Calu3 (cell line): ENCODE results near the gene LRRC59. TPM values are rescaled to one million over a fixed set of nuclear protein-coding genes. Genes with fewer than 3 reads are reported as not detected.

Experiments
- BruUV-seq: library from RNA; stranded (reverse); fragments of 400-500 nt; replicated peaks from 2 replicates; lab custom pipeline; 2021; lab: Mats Ljungman, UMichigan
- CTCF ChIA-PET: fragments of 300-600 bp; sonication (Branson Sonifier 250); formaldehyde crosslinking; loops from one replicate; lab custom pipeline; 2022; ENCODE audit warnings: antibody characterized with exemption; lab: Charles Lee
- DNase-seq: peaks from one replicate; pipeline ENCODE4 v3.0.0; 2022
- H3K27ac Mint-ChIP-seq: one replicate; pipeline ENCODE4 v1.8.0; 2022; ENCODE audit warnings: mixed read lengths; ENCODE audit not compliant: unreplicated experiment
- H3K27me3 Mint-ChIP-seq: one replicate; pipeline ENCODE4 v1.8.0; 2022; ENCODE audit warnings: mixed read lengths; ENCODE audit not compliant: unreplicated experiment
- H3K36me3 Mint-ChIP-seq: one replicate; pipeline ENCODE4 v1.8.0; 2022; ENCODE audit warnings: mild to moderate bottlenecking, moderate library complexity, mixed read lengths; ENCODE audit not compliant: insufficient read depth, unreplicated experiment
- H3K4me1 Mint-ChIP-seq: one replicate; pipeline ENCODE4 v1.8.0; 2022; ENCODE audit warnings: mild to moderate bottlenecking, low read depth, mixed read lengths; ENCODE audit not compliant: unreplicated experiment
- H3K4me3 Mint-ChIP-seq: one replicate; pipeline ENCODE4 v1.8.0; 2022; ENCODE audit warnings: mild to moderate bottlenecking, low read depth, moderate library complexity, mixed read lengths; ENCODE audit not compliant: unreplicated experiment
- H3K9me3 Mint-ChIP-seq: one replicate; pipeline ENCODE4 v1.8.0; 2022; ENCODE audit warnings: low read depth, mixed read lengths; ENCODE audit not compliant: unreplicated experiment
- CTCF ChIP-seq: fragments of 200-600 bp; IDR thresholded peaks from one replicate; pipeline ENCODE4 v1.8.0; 2022; ENCODE audit warnings: antibody characterized with exemption; ENCODE audit not compliant: unreplicated experiment
- intact Hi-C: fragments of 100-400 bp; cut with micrococcal nuclease; formaldehyde crosslinking; loops from one replicate; pipeline ENCODE4 v1.10.0; 2022; ENCODE audit not compliant: unreplicated experiment
- total RNA-seq: library from RNA; stranded (reverse); gene quantifications from 2 replicates; pipeline ENCODE4 v1.2.3, GENCODE V29; 2022

Gene LRRC59
- total RNA-seq, 1 experiment from 2014 or later = 212 TPM

- intact Hi-C loops = no loop called here
- H3K36me3 Mint-ChIP-seq = peaks cover 42% of the 10 kb centered on the region
- no peak for DNase-seq
- H3K4me1 Mint-ChIP-seq = no peaks in the 10 kb centered on the region
- no peak for TF ChIP-seq CTCF
- BruUV-seq = no TSS peak
- H3K9me3 Mint-ChIP-seq = no peaks in the 10 kb centered on the region
- no peak overlapping the region for H3K27ac Mint-ChIP-seq
- no peaks in the 10 kb centered on the region for H3K27me3 Mint-ChIP-seq
- no peak overlapping the region for H3K4me3 Mint-ChIP-seq
- CTCF ChIA-PET = no interaction called here
Observed at GRCh38 chr17:50354198-50354597, 43.1 kb downstream of the LRRC59 start.

- H3K27me3 Mint-ChIP-seq = no peaks in the 10 kb centered on the region
- H3K4me1 Mint-ChIP-seq = no peaks in the 10 kb centered on the region
- CTCF ChIA-PET = no interaction called here
- no peak overlapping the region for H3K4me3 Mint-ChIP-seq
- intact Hi-C loops = no loop called here
- BruUV-seq = no TSS peak
- DNase-seq = no peak
- no peak overlapping the region for H3K27ac Mint-ChIP-seq
- TF ChIP-seq CTCF = no peak
- no peaks in the 10 kb centered on the region for H3K9me3 Mint-ChIP-seq
- H3K36me3 Mint-ChIP-seq = peaks cover 37% of the 10 kb centered on the region
Observed at GRCh38 chr17:50353600-50354195, 43.6 kb downstream of the LRRC59 start.

GRCh38 chr17:50352693-50353599, 44.4 kb downstream of the LRRC59 start:
- BruUV-seq = no TSS peak
- Mint-ChIP-seq H3K4me3 (no peak overlapping the region), H3K27ac (no peak overlapping the region), H3K27me3 (no peaks in the 10 kb centered on the region), H3K9me3 (no peaks in the 10 kb centered on the region), H3K36me3 (peaks cover 40% of the 10 kb centered on the region), H3K4me1 (peaks cover 6% of the 10 kb centered on the region)
- TF ChIP-seq CTCF = no peak
- intact Hi-C loops = no loop called here
- CTCF ChIA-PET = no interaction called here
- no peak for DNase-seq

- H3K27ac Mint-ChIP-seq = no peak overlapping the region
- H3K36me3 Mint-ChIP-seq = peaks cover 38% of the 10 kb centered on the region
- CTCF ChIA-PET = no interaction called here
- H3K9me3 Mint-ChIP-seq = no peaks in the 10 kb centered on the region
- DNase-seq = no peak
- H3K4me1 Mint-ChIP-seq = peaks cover 10% of the 10 kb centered on the region
- no TSS peak for BruUV-seq
- no peak for TF ChIP-seq CTCF
- intact Hi-C loops = no loop called here
- no peak overlapping the region for H3K4me3 Mint-ChIP-seq
- no peaks in the 10 kb centered on the region for H3K27me3 Mint-ChIP-seq
Observed at GRCh38 chr17:50352072-50352692, 45.1 kb downstream of the LRRC59 start.
